Panc1 (cell line): ENCODE measurements around the gene SLC4A7. TPM values are rescaled to one million over a fixed set of nuclear protein-coding genes. Genes with fewer than 3 reads are reported as not detected.

Source experiments
- ATAC-seq: fragments of 200-7000 bp; cut with Tn5 transposase; 2 replicates; pipeline ENCODE4 v1.9.1; 2020; ENCODE audit warnings: mild to moderate bottlenecking, moderate library complexity
- BruUV-seq: library from RNA; stranded (reverse); fragments of 400-500 nt; replicated peaks from 2 replicates; lab custom pipeline; 2021; lab: Mats Ljungman, UMichigan
- CTCF ChIA-PET: fragments of 300-600 bp; sonication (Branson Sonifier 250); formaldehyde crosslinking; loops from one replicate; lab custom pipeline; 2022; ENCODE audit warnings: antibody characterized with exemption; lab: Charles Lee
- POLR2A ChIA-PET: fragments of 300-600 bp; sonication (Branson Sonifier 250); formaldehyde crosslinking; loops from one replicate; lab custom pipeline; 2022; ENCODE audit warnings: antibody characterized with exemption; lab: Charles Lee
- DNase-seq: peaks from one replicate; pipeline ENCODE4 v3.0.0-alpha.2; 2010; ENCODE audit warnings: low read depth, low spot score
- H3K27ac ChIP-seq: 2 replicates; pipeline ENCODE4 v1.5.1; 2011; ENCODE audit warnings: mild to moderate bottlenecking, low read length, inconsistent platforms
- H3K27me3 ChIP-seq: fragments of 200-500 bp; sonication (Bioruptor generic); 2 replicates; pipeline ENCODE4 v1.6.0; 2014; ENCODE audit warnings: low read length, inconsistent platforms; ENCODE audit not compliant: control insufficient read depth, insufficient read depth
- H3K36me3 ChIP-seq: fragments of 200-500 bp; sonication (Bioruptor generic); 2 replicates; pipeline ENCODE4 v1.5.1; 2014; ENCODE audit warnings: inconsistent platforms, mild to moderate bottlenecking, low read length, moderate library complexity; ENCODE audit not compliant: control insufficient read depth, insufficient read depth
- H3K4me1 ChIP-seq: 2 replicates; pipeline ENCODE4 v1.5.1; 2011; ENCODE audit warnings: inconsistent platforms, mild to moderate bottlenecking, low read length, moderate library complexity; ENCODE audit not compliant: control insufficient read depth, insufficient read depth
- H3K4me3 ChIP-seq, 2 experiments: 2 replicates each; pipeline ENCODE4 v1.5.1; 2011 to 2012; ENCODE audit warnings: low read depth in 2 of 2, low read length in 2 of 2, mild to moderate bottlenecking in 2 of 2, inconsistent platforms in 1 of 2, moderate library complexity in 1 of 2
- H3K9me3 ChIP-seq: fragments of 200-500 bp; sonication (Bioruptor generic); 2 replicates; pipeline ENCODE4 v1.5.1; 2014; ENCODE audit warnings: low read depth, mild to moderate bottlenecking, inconsistent platforms, low read length, moderate library complexity; ENCODE audit not compliant: control insufficient read depth, insufficient read depth
- POLR2AphosphoS5 ChIP-seq: IDR thresholded peaks from 2 replicates; pipeline ENCODE4 v1.6.1; 2012; ENCODE audit warnings: mild to moderate bottlenecking, low read depth, low read length, moderate library complexity
- SIN3A ChIP-seq: IDR thresholded peaks from 2 replicates; pipeline ENCODE4 v1.6.1; 2012; ENCODE audit warnings: low read depth, mild to moderate bottlenecking, low read length, moderate library complexity, borderline replicate concordance; ENCODE audit not compliant: insufficient read depth
- TCF7L2 ChIP-seq: IDR thresholded peaks from 2 replicates; pipeline ENCODE4 v1.6.1; 2011; ENCODE audit warnings: mild to moderate bottlenecking, low read depth, low read length, inconsistent platforms
- in situ Hi-C: cut with HindIII; loops from 2 replicates; pipeline ENCODE4 v1.10.0; 2016; ENCODE audit warnings: low sequenced_read_pairs, low pct_unique_long_range_greater_than_20kb
- intact Hi-C: fragments of 100-400 bp; cut with micrococcal nuclease; formaldehyde crosslinking; loops from one replicate; pipeline ENCODE4 v1.10.0; 2022; ENCODE audit not compliant: unreplicated experiment
- total RNA-seq: library from RNA; stranded (reverse); gene quantifications from one replicate; pipeline ENCODE4 v1.2.1, GENCODE V29; 2021; ENCODE audit not compliant: unreplicated experiment
- TF ChIP-seq, protein P1 (sequence below): fragments of 450-650 bp; IDR thresholded peaks from 2 replicates; pipeline ENCODE4 v1.5.1; 2017; ENCODE audit warnings: mild to moderate bottlenecking
- TF ChIP-seq, protein P2 (sequence below), 2 experiments: IDR thresholded peaks; 2 replicates each; pipeline ENCODE4 v1.6.1; 2011 to 2012; ENCODE audit warnings: low read depth in 2 of 2, control low read depth in 1 of 2, low read length in 1 of 2, mild to moderate bottlenecking in 1 of 2, moderate library complexity in 1 of 2; ENCODE audit not compliant: insufficient read depth in 1 of 2

SLC4A7 gene
- total RNA-seq, 1 experiment from 2014 or later: 99.4 TPM

DNA sequence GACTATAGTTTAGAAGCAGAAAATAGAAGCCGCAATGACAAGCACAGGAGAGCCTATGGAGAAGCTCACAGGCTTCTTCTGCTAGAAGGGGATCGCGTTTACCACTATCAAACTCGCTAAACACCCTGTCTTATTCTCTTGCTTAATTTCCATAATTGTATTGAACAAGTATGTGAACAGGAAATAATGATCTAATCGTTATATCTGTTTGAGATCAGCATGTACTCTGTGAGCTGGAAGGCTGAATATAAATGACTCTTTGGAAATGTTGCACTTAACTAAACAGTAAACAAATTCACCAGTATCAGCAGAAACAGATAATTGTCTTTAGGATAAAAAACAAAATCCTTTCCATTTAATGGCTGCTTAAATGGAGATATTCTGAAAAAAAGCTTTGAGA is 130.0 kb downstream of the SLC4A7 start:
- Histone ChIP-seq H3K27me3 (no peaks in the 10 kb centered on the region), H3K9me3 (no peaks in the 10 kb centered on the region), H3K36me3 (no peaks in the 10 kb centered on the region), H3K4me1 (peaks cover 2% of the 10 kb centered on the region; the same call in 1 of the 2 replicates), H3K4me3 (no peak overlapping the region), H3K27ac (no peak overlapping the region)
- ATAC-seq: no peak
- ChIA-PET POLR2A (no interaction called here), CTCF (interaction anchor here (1.2 kb wide), 1 partner anchor 13 kb away, joined by 3 read pairs; no protein-coding TSS in a partner anchor)
- no TSS peak for BruUV-seq
- DNase-seq: no peak
- in situ Hi-C loops: no loop called here
- intact Hi-C loops: no loop called here
- TF ChIP-seq POLR2AphosphoS5 (no peak), SIN3A (no peak), TCF7L2 (no peak)
- TF ChIP-seq, protein P1, sequence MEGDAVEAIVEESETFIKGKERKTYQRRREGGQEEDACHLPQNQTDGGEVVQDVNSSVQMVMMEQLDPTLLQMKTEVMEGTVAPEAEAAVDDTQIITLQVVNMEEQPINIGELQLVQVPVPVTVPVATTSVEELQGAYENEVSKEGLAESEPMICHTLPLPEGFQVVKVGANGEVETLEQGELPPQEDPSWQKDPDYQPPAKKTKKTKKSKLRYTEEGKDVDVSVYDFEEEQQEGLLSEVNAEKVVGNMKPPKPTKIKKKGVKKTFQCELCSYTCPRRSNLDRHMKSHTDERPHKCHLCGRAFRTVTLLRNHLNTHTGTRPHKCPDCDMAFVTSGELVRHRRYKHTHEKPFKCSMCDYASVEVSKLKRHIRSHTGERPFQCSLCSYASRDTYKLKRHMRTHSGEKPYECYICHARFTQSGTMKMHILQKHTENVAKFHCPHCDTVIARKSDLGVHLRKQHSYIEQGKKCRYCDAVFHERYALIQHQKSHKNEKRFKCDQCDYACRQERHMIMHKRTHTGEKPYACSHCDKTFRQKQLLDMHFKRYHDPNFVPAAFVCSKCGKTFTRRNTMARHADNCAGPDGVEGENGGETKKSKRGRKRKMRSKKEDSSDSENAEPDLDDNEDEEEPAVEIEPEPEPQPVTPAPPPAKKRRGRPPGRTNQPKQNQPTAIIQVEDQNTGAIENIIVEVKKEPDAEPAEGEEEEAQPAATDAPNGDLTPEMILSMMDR: no peak
- TF ChIP-seq, protein P2, sequence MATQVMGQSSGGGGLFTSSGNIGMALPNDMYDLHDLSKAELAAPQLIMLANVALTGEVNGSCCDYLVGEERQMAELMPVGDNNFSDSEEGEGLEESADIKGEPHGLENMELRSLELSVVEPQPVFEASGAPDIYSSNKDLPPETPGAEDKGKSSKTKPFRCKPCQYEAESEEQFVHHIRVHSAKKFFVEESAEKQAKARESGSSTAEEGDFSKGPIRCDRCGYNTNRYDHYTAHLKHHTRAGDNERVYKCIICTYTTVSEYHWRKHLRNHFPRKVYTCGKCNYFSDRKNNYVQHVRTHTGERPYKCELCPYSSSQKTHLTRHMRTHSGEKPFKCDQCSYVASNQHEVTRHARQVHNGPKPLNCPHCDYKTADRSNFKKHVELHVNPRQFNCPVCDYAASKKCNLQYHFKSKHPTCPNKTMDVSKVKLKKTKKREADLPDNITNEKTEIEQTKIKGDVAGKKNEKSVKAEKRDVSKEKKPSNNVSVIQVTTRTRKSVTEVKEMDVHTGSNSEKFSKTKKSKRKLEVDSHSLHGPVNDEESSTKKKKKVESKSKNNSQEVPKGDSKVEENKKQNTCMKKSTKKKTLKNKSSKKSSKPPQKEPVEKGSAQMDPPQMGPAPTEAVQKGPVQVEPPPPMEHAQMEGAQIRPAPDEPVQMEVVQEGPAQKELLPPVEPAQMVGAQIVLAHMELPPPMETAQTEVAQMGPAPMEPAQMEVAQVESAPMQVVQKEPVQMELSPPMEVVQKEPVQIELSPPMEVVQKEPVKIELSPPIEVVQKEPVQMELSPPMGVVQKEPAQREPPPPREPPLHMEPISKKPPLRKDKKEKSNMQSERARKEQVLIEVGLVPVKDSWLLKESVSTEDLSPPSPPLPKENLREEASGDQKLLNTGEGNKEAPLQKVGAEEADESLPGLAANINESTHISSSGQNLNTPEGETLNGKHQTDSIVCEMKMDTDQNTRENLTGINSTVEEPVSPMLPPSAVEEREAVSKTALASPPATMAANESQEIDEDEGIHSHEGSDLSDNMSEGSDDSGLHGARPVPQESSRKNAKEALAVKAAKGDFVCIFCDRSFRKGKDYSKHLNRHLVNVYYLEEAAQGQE (IDR thresholded peaks at IDR 0.05; ENCODE audit: insufficient read depth in 1 of 2, low read depth in 2 of 2, low read length in 1 of 2): no peak

DNA sequence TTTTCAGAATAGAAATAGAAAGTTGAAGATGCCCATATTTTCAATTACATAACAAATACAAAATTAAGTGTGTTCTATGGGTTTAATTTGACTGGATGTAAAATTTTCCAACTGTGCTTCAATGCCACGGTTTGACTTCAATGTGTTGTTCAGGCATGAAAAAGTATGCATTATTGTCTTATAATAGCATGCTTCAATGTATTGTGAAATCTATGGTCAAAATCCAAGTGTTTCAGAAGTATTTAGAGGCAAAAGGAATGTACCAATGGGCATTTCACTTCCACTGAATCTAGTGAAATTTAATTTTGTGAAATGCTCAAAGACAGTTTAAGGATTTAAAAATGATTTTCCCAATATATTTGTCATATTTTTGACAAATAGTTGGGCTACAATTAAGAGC is 131.0 kb downstream of the SLC4A7 start:
- H3K27ac ChIP-seq: no peak overlapping the region
- intact Hi-C loops: no loop called here
- no peaks in the 10 kb centered on the region for H3K27me3 ChIP-seq
- no TSS peak for BruUV-seq
- ATAC-seq: no peak
- DNase-seq: no peak
- in situ Hi-C loops: no loop called here
- H3K4me1 ChIP-seq: peaks cover 2% of the 10 kb centered on the region; the same call in 1 of the 2 replicates
- H3K4me3 ChIP-seq: no peak overlapping the region
- no peaks in the 10 kb centered on the region for H3K9me3 ChIP-seq
- ChIA-PET POLR2A (no interaction called here), CTCF (no interaction called here)
- TF ChIP-seq, protein P2 (IDR thresholded peaks at IDR 0.05; ENCODE audit: insufficient read depth in 1 of 2, low read depth in 2 of 2, low read length in 1 of 2): no peak
- TF ChIP-seq TCF7L2 (no peak), SIN3A (no peak), POLR2AphosphoS5 (no peak)
- TF ChIP-seq, protein P1: no peak
- no peaks in the 10 kb centered on the region for H3K36me3 ChIP-seq
